Hematopoietic multipotent progenitor cell (in vitro differentiated cells): ENCODE results near the gene SLC35D1. TPM values are rescaled to one million over a fixed set of nuclear protein-coding genes. Genes with fewer than 3 reads are reported as not detected.
A peak's percentile ranks its signal among the peaks of the same experiment; 100 is the strongest.

ENCODE experiments used
- DNase-seq, 3 donors: peaks; one replicate each; pipeline ENCODE4 v3.0.0-alpha.2; 2011 to 2015; ENCODE audit warnings: low read depth in 2 of 3, low spot score in 2 of 3
- total RNA-seq: library from RNA; depleted of rRNA; stranded (reverse); fragments of >200 nt; gene quantifications from one replicate; pipeline ENCODE4 v1.2.3, GENCODE V29; 2012

Gene SLC35D1
- total RNA-seq, 1 donor = 7.8 TPM

GRCh38 chr1:67051196-67051595 is 2.8 kb downstream of the SLC35D1 start:
- no peak for DNase-seq

GRCh38 chr1:67044631-67045270 is 9.2 kb downstream of the SLC35D1 start:
- no peak for DNase-seq

- DNase-seq = no peak
Measured at GRCh38 chr1:67043366-67043765, 10.6 kb downstream of the SLC35D1 start.

- DNase-seq = no peak
Measured at GRCh38 chr1:67041841-67042503, 12.0 kb downstream of the SLC35D1 start.

GRCh38 chr1:67040405-67040804 is 13.5 kb downstream of the SLC35D1 start:
- no peak for DNase-seq

- DNase-seq = no peak
Measured at GRCh38 chr1:67031859-67032247, 22.1 kb downstream of the SLC35D1 start.

GRCh38 chr1:67031121-67031858 is 22.7 kb downstream of the SLC35D1 start:
- no peak for DNase-seq

GRCh38 chr1:67029472-67029871 is 24.5 kb downstream of the SLC35D1 start:
- no peak for DNase-seq

GRCh38 chr1:67020765-67021164 is 33.2 kb downstream of the SLC35D1 start:
- no peak for DNase-seq

- no peak for DNase-seq
Measured at GRCh38 chr1:67020304-67020703, 33.6 kb downstream of the SLC35D1 start.

- no peak for DNase-seq
Measured at GRCh38 chr1:67019600-67020136, 34.3 kb downstream of the SLC35D1 start.

- DNase-seq = no peak
Measured at GRCh38 chr1:67019121-67019520, 34.8 kb downstream of the SLC35D1 start.

- DNase-seq = no peak
Measured at GRCh38 chr1:67018574-67018973, 35.4 kb downstream of the SLC35D1 start.

- no peak for DNase-seq
Measured at GRCh38 chr1:67013573-67013972, 40.4 kb downstream of the SLC35D1 start.

GRCh38 chr1:67009792-67010191 is 44.2 kb downstream of the SLC35D1 start:
- DNase-seq = no peak

GRCh38 chr1:67005068-67005467 is 48.9 kb downstream of the SLC35D1 start:
- DNase-seq = no peak

GRCh38 chr1:67004176-67004575 is 49.8 kb downstream of the SLC35D1 start:
- DNase-seq = no peak

GRCh38 chr1:67001682-67002425 is 52.1 kb downstream of the SLC35D1 start:
- no peak for DNase-seq

GRCh38 chr1:66999640-67000400 is 54.1 kb downstream of the SLC35D1 start:
- peak in 1 of 3 donors; percentile 30 for DNase-seq

- peak in 2 of 3 donors; percentile 19 to 36 for DNase-seq
Measured at GRCh38 chr1:66998972-66999371, 55.0 kb downstream of the SLC35D1 start.
